PFSK-1 (cell line): Measurements from ENCODE around the gene COLEC12.

Source experiments
- POLR2AphosphoS5 ChIP-seq: IDR thresholded peaks from 2 replicates; pipeline ENCODE4 v1.6.1; 2012; ENCODE audit warnings: low read depth, mild to moderate bottlenecking, control low read depth, low read length, moderate library complexity
- REST ChIP-seq, 2 experiments: IDR thresholded peaks; 2 replicates each; pipeline versions ENCODE4 v1.6.1 to v1.8.0; 2011 to 2012; ENCODE audit warnings: low read depth in 2 of 2, low read length in 2 of 2, control low read depth in 1 of 2, inconsistent platforms in 1 of 2, mild to moderate bottlenecking in 1 of 2, moderate library complexity in 1 of 2; ENCODE audit not compliant: insufficient read depth in 1 of 2
- SIN3A ChIP-seq: IDR thresholded peaks from 2 replicates; pipeline ENCODE4 v1.6.1; 2012; ENCODE audit warnings: mild to moderate bottlenecking, low read length, moderate library complexity, borderline replicate concordance; ENCODE audit not compliant: insufficient read depth
- TAF1 ChIP-seq: IDR thresholded peaks from 2 replicates; pipeline ENCODE4 v1.6.1; 2012; ENCODE audit warnings: low read length, control low read depth, borderline replicate concordance; ENCODE audit not compliant: insufficient read depth

GRCh38 chr18:370751-371608 is 129.5 kb downstream of the COLEC12 start:
- TF ChIP-seq POLR2AphosphoS5 (no peak), TAF1 (no peak), REST (IDR thresholded peaks at IDR 0.05; ENCODE audit: insufficient read depth in 1 of 2, low read depth in 2 of 2, low read length in 2 of 2) (no peak), SIN3A (no peak)
